Muscle layer of duodenum (tissue), 2 donors: ENCODE results near the gene OR2T8.
"Not testable (repeated sequence)": the region's sequence is repeated elsewhere in the genome, so short reads cannot be mapped to it uniquely, and the experiment has no call there.

Experiments
- H3K27ac ChIP-seq: one replicate; pipeline ENCODE4 v1.7.0; 2013; ENCODE audit warnings: mild to moderate bottlenecking, low read length
- H3K27me3 ChIP-seq: one replicate; pipeline ENCODE4 v1.7.0; 2013; ENCODE audit warnings: low read depth, mild to moderate bottlenecking, control low read depth, low read length
- H3K36me3 ChIP-seq, 2 donors: one replicate each; pipeline ENCODE4 v1.7.0; 2013; ENCODE audit warnings: low read length in 2 of 2, control low read depth in 1 of 2, mild to moderate bottlenecking in 1 of 2; ENCODE audit not compliant: insufficient read depth in 2 of 2, control insufficient read depth in 1 of 2
- H3K4me1 ChIP-seq, 2 donors: one replicate each; pipeline ENCODE4 v1.7.0; 2013; ENCODE audit warnings: low read length in 2 of 2, mild to moderate bottlenecking in 2 of 2, control low read depth in 1 of 2, moderate library complexity in 1 of 2; ENCODE audit not compliant: insufficient read depth in 2 of 2, control insufficient read depth in 1 of 2
- H3K4me3 ChIP-seq, 2 donors: one replicate each; pipeline ENCODE4 v1.7.0; 2013; ENCODE audit warnings: low read length in 2 of 2, low read depth in 1 of 2, mild to moderate bottlenecking in 1 of 2
- H3K9me3 ChIP-seq, 2 donors: one replicate each; pipeline ENCODE4 v1.7.0; 2013; ENCODE audit warnings: low read length in 2 of 2, control low read depth in 1 of 2, mild to moderate bottlenecking in 1 of 2; ENCODE audit not compliant: control insufficient read depth in 1 of 2
- donor health status: healthy.

Gene OR2T8

GRCh38 chr1:247914941-247915662 lies 5.0 kb upstream of the OR2T8 start:
- Histone ChIP-seq H3K27ac (no peak overlapping the region), H3K4me3 (no peak overlapping the region), H3K9me3 (no peaks in the 10 kb centered on the region), H3K36me3 (no peaks in the 10 kb centered on the region), H3K27me3 (no peaks in the 10 kb centered on the region), H3K4me1 (no peaks in the 10 kb centered on the region)

DNA sequence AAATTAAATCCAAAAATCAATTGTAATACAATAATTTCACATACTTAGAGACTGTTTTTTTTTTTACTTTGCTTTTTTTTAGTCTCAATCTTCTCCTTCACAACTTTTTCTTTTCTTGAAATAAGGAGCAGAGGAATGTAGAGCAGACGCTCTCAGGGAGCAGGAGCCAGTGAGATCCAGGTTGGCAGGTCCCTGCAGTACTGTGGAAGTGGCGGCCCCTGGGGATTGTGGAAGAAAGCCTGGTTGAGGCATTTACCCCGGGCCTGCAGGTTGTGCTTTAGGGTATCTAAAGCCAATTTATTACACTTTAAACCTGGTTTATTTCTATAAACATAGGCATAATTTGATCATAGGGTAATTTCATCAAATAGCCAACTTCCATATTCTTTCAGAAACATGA lies 3.9 kb downstream of the OR2T8 start:
- H3K27me3 ChIP-seq, result no peaks in the 10 kb centered on the region
- no peaks in the 10 kb centered on the region for H3K9me3 ChIP-seq
- no peak overlapping the region for H3K4me3 ChIP-seq
- no peak overlapping the region for H3K27ac ChIP-seq
- no peaks in the 10 kb centered on the region for H3K4me1 ChIP-seq
- no peaks in the 10 kb centered on the region for H3K36me3 ChIP-seq

- no peaks in the 10 kb centered on the region for H3K27me3 ChIP-seq
- no peak within 1 kb of the TSS for H3K27ac ChIP-seq
- H3K4me1 ChIP-seq, result no peaks in the 10 kb centered on the region
- no peak within 1 kb of the TSS for H3K4me3 ChIP-seq
- no peaks in the 10 kb centered on the region for H3K36me3 ChIP-seq
- no peaks in the 10 kb centered on the region for H3K9me3 ChIP-seq
Observed at GRCh38 chr1:247924868-247925267, 4.8 kb downstream of the OR2T8 start, which contains the start of gene OR2AJ1. TSS of gene OR2AJ1 (plus strand) at chr1:247924889. CDS start at chr1:247933769, 8,880 bp downstream.

DNA sequence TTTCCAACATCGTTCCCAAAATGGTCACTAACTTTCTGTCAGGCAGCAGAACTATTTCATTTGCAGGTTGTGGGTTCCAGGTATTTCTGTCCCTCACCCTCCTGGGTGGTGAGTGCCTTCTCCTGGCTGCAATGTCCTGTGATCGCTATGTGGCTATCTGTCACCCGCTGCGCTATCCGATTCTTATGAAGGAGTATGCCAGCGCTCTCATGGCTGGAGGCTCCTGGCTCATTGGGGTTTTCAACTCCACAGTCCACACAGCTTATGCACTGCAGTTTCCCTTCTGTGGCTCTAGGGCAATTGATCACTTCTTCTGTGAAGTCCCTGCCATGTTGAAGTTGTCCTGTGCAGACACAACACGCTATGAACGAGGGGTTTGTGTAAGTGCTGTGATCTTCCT lies 13.9 kb downstream of the OR2T8 start:
- no peak overlapping the region for H3K4me3 ChIP-seq

GRCh38 chr1:247935781-247936180 lies 15.7 kb downstream of the OR2T8 start:
- H3K9me3 ChIP-seq, result no peaks in the 10 kb centered on the region
- H3K4me1 ChIP-seq, result no peaks in the 10 kb centered on the region
- H3K4me3 ChIP-seq, result no peak overlapping the region

More for the DNA sequence above, 13.9 kb downstream of the OR2T8 start:
- no peaks in the 10 kb centered on the region for H3K9me3 ChIP-seq
- no peaks in the 10 kb centered on the region for H3K27me3 ChIP-seq
- H3K27ac ChIP-seq, result no peak overlapping the region
- H3K36me3 ChIP-seq, result no peaks in the 10 kb centered on the region
- H3K4me1 ChIP-seq, result no peaks in the 10 kb centered on the region

GRCh38 chr1:247936415-247936814 lies 16.4 kb downstream of the OR2T8 start:
- H3K4me3 ChIP-seq, result peak overlapping the region in 1 of 2 donors; percentile 36
- H3K9me3 ChIP-seq, result no peaks in the 10 kb centered on the region
- H3K4me1 ChIP-seq, result no peaks in the 10 kb centered on the region
- no peaks in the 10 kb centered on the region for H3K36me3 ChIP-seq
- no peak overlapping the region for H3K27ac ChIP-seq
- H3K27me3 ChIP-seq, result no peaks in the 10 kb centered on the region

More at GRCh38 chr1:247935781-247936180, 15.7 kb downstream of the OR2T8 start:
- H3K27me3 ChIP-seq, result no peaks in the 10 kb centered on the region
- no peaks in the 10 kb centered on the region for H3K36me3 ChIP-seq
- no peak overlapping the region for H3K27ac ChIP-seq

GRCh38 chr1:247936965-247937734 lies 17.1 kb downstream of the OR2T8 start:
- peak overlapping the region in 1 of 2 donors; percentile 36 for H3K4me3 ChIP-seq
- not testable (repeated sequence) for H3K4me1 ChIP-seq, H3K36me3 ChIP-seq, H3K27me3 ChIP-seq, H3K9me3 ChIP-seq, H3K27ac ChIP-seq

GRCh38 chr1:247942624-247943023 lies 22.6 kb downstream of the OR2T8 start:
- peaks cover 0 to 2% of the 10 kb centered on the region in 2 donors for H3K9me3 ChIP-seq
- H3K27ac ChIP-seq, result no peak overlapping the region
- no peaks in the 10 kb centered on the region for H3K4me1 ChIP-seq
- no peak overlapping the region for H3K4me3 ChIP-seq
- H3K27me3 ChIP-seq, result no peaks in the 10 kb centered on the region
- no peaks in the 10 kb centered on the region for H3K36me3 ChIP-seq

- no peak within 1 kb of the TSS for H3K4me3 ChIP-seq
- no peaks in the 10 kb centered on the region for H3K36me3 ChIP-seq
- H3K27ac ChIP-seq, result no peak within 1 kb of the TSS
- H3K4me1 ChIP-seq, result no peaks in the 10 kb centered on the region
- peaks cover 0 to 2% of the 10 kb centered on the region in 2 donors for H3K9me3 ChIP-seq
- H3K27me3 ChIP-seq, result no peaks in the 10 kb centered on the region
Observed at GRCh38 chr1:247948558-247948957, 28.5 kb downstream of the OR2T8 start, which contains the start of gene OR2L8. TSS of gene OR2L8 (plus strand) at chr1:247948858. CDS start at chr1:247948858, 0 bp downstream.

GRCh38 chr1:247953408-247953807 lies 33.4 kb downstream of the OR2T8 start:
- H3K27me3 ChIP-seq, result no peaks in the 10 kb centered on the region
- H3K36me3 ChIP-seq, result no peaks in the 10 kb centered on the region
- H3K9me3 ChIP-seq, result no peaks in the 10 kb centered on the region
- no peak overlapping the region for H3K4me3 ChIP-seq
- no peak overlapping the region for H3K27ac ChIP-seq
- no peaks in the 10 kb centered on the region for H3K4me1 ChIP-seq

GRCh38 chr1:247961791-247962190 lies 41.7 kb downstream of the OR2T8 start:
- Histone ChIP-seq H3K4me3 (no peak overlapping the region), H3K9me3 (no peaks in the 10 kb centered on the region), H3K36me3 (no peaks in the 10 kb centered on the region), H3K27me3 (no peaks in the 10 kb centered on the region), H3K4me1 (no peaks in the 10 kb centered on the region), H3K27ac (no peak overlapping the region)
